NCI-H2081 (cell line): ENCODE measurements around the gene SFXN1.
"Not testable (repeated sequence)": the region's sequence is repeated elsewhere in the genome, so short reads cannot be mapped to it uniquely, and the experiment has no call there.

Source experiments
- DNase-seq, 2 experiments: peaks; one replicate each; lab custom pipeline; 2025; lab: John Stamatoyannopoulos, UW

The SFXN1 gene, protein sequence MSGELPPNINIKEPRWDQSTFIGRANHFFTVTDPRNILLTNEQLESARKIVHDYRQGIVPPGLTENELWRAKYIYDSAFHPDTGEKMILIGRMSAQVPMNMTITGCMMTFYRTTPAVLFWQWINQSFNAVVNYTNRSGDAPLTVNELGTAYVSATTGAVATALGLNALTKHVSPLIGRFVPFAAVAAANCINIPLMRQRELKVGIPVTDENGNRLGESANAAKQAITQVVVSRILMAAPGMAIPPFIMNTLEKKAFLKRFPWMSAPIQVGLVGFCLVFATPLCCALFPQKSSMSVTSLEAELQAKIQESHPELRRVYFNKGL

DNA sequence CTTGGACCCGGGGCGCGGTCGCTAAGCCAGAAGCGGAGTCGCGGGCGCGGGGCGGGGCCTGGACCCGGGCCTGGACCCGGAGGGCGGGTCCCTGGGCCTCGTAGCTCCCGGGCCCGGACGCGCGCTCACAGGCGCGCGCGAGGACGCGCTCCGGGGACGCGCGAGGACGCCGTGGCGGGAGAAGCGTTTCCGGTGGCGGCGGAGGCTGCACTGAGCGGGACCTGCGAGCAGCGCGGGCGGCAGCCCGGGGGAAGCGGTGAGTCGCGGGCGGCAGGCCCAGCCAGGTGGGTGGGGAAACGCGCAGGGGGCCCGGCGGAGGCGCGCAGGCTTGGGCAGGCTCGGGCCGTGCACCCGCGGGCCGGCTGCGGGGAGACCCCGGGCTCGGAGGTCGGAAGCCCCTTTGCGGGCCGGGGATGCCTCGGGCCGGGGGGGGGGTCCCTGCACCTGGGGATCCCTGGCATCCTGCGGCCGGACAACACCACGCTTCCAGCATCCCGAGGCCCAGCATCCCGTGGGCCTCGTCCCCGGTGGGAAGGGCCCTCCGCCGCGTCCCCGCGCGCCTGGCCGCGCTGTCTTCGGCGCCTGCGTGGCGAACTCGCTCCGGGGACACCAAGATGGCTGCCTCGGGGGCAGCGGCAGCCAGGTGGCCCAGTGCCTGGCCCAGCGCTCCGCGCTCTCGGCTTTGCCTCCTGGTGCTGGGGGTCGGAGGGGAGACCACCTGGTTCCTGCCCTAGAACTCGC, at the start of gene SFXN1:
Gene SFXN1, plus strand, starts transcription at position 177 of the 741 bp plus-strand sequence. CDS start 13,544 bp downstream, outside the sequence.
- peak; percentile 81 to 88 for DNase-seq

DNA sequence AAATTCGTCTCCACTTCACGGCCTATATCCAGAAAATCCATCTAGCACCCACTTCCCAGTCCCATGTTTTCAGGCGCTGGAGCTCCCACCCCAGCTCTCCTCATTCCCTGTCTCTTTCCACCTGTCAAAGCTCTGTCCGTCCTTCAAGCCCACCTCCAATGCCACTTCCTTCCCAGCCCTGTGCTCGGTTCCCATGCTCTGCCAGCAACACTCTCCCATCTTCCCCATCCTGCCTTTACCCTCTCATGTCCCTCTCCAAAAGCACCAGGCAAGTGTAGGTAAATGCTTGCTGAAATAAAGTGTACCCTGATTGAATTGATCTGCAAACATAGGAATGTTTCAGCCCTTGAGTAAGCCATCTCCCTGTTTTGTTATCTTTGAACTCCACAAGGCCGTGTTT, 43.6 kb upstream of the SFXN1 start:
- DNase-seq = no peak

GRCh38 chr5:175436359-175436758, 42.0 kb upstream of the SFXN1 start:
- no peak for DNase-seq

- DNase-seq = no peak
Measured at GRCh38 chr5:175438234-175438857, 40.0 kb upstream of the SFXN1 start.

DNA sequence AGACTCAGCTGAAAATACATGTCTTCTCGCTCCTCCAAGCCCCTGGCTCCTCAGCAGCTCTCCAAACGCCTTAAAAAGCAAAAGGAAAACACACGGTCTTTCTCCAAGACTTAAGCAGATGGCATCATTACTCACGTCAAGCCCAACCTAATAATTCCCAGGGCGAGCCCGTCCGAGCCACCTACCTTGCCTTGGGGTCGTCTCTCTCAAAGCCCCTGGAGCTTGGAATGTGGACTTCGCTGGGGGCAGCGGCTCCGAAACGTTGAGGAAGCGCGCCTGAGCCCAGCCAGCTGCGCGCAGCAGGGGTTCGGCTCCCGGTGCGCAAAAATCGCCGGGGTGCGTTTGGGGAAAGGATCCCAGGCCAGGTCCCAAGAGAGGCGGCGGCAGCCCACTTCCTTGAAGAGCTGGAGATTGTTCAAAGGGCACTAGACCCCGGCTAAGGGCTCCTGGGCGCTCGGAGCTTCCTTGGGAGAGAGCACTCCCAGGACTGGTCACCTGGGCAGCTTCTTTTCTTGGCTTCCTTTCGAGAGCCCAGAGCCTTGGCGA, 34.8 kb upstream of the SFXN1 start:
- DNase-seq = no peak

DNA sequence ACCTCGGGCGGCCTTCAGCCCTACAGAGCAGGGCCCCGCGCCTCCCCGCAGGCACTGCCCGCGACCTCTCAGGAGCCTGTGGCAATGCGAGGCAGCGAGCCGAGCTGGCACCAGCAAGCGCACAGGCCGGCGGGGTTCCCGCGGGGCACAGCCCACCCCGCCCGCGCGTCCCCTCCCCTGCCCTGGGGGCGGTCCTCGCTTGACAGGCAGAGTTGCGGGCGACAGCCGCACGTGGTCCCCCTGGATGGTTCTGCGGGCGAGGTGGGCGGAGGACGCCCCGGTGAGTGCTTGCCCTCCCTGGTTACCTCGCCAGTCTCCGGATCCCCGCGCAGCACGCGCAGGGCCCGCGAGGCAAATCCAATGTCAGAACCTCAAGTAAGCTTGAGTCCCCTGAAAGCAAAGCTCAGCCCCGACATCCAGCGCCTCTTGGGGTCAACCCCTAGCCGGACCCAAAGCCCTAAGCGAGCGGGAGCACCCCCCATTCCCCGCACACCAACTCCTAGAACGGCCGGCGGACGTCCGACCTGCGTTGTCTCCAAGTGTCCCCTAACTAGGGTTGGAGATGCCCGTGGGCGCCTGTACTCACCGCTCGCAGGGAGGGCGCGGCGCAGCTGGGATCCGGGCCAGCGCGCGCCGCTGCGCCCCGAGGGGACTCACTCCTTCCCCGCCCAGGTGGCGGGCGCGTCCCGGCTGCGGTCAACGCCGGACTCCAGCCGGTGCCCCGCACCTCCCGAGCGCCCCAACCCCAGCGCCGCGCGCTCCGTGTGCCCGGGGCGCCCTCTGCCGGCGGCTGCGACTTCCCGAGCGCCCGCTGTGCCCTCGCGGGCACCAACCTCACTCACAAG, 34.1 kb upstream of the SFXN1 start, which contains the start of gene DRD1:
Gene DRD1, minus strand, starts transcription at position 123 of the 845 bp plus-strand sequence. CDS start 1,083 bp downstream, outside the sequence.
- peak; percentile 5 to 23 for DNase-seq

GRCh38 chr5:175444905-175445456, 33.4 kb upstream of the SFXN1 start:
- DNase-seq = no peak

GRCh38 chr5:175446378-175446777, 32.0 kb upstream of the SFXN1 start:
- DNase-seq = not testable (repeated sequence)

- no peak for DNase-seq
Measured at GRCh38 chr5:175447571-175447970, 30.8 kb upstream of the SFXN1 start.

DNA sequence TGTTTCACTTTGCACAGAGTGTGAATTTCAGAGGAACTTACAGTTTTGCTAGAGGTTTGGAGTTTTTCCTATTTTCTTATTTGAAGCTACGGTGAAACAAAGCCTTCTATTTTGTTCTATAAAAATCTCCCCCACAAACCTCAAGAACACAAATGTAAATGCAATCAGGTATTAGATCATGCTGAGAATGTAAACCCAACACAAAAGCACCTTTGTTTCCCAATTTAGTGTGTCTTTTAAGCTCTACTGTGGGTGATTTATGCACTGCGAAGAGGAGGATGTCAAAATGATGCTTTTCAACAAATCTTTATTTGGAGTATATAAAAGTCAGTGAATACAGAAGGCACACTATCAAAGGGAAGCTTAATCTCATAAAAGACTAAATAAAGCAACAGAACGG, 30.1 kb upstream of the SFXN1 start:
- DNase-seq = no peak

- DNase-seq = no peak
Measured at GRCh38 chr5:175452166-175452565, 26.2 kb upstream of the SFXN1 start.

GRCh38 chr5:175454338-175454737, 24.0 kb upstream of the SFXN1 start:
- DNase-seq = not testable (repeated sequence)

- no peak for DNase-seq
Measured at GRCh38 chr5:175456105-175456742, 22.1 kb upstream of the SFXN1 start.

DNA sequence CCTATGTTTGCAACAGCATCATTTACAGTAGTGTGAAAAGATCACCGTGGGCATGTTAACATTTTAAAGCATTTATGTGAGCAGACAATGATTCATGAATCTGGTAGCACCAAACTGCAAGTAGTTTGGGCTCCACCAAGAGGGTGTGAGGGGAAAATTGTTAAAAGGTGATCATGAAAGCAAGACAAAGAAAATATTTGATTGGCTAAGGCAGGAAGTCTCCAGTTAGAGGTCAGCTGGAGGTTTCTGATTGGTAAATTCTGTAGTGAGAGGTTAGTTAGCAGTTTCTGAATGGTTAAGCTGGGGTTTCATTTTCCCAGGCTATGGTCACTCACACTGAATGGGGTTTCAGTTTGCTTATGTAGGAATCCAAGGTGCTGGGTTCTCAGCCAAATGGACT, 20.9 kb upstream of the SFXN1 start:
- no peak for DNase-seq

GRCh38 chr5:175460126-175460525, 18.2 kb upstream of the SFXN1 start:
- peak in 1 of 2 experiments; percentile 34 for DNase-seq

GRCh38 chr5:175460552-175460951, 17.8 kb upstream of the SFXN1 start:
- no peak for DNase-seq

GRCh38 chr5:175461370-175461769, 17.0 kb upstream of the SFXN1 start:
- no peak for DNase-seq

GRCh38 chr5:175463641-175464040, 14.7 kb upstream of the SFXN1 start:
- DNase-seq = no peak

GRCh38 chr5:175464074-175464941, 14.1 kb upstream of the SFXN1 start:
- DNase-seq = peak; percentile 68 to 79

GRCh38 chr5:175464942-175465233, 13.5 kb upstream of the SFXN1 start:
- no peak for DNase-seq
